Kidney tubule cell (primary cell): ENCODE measurements around the gene PDLIM1.
A peak's percentile ranks its signal among the peaks of the same experiment; 100 is the strongest.

Source experiments
- DNase-seq: peaks from one replicate; pipeline ENCODE4 v3.0.0-alpha.2; 2018; ENCODE audit warnings: low spot score

Gene PDLIM1

GRCh38 chr10:95314192-95314918 lies 23.6 kb upstream of the PDLIM1 start:
- DNase-seq, result no peak

GRCh38 chr10:95312986-95313495 lies 22.2 kb upstream of the PDLIM1 start:
- DNase-seq, result peak; percentile 46

- no peak for DNase-seq
Measured at GRCh38 chr10:95312257-95312656, 21.5 kb upstream of the PDLIM1 start.

GRCh38 chr10:95309958-95310357 lies 19.2 kb upstream of the PDLIM1 start:
- DNase-seq, result no peak

- peak; percentile 98 for DNase-seq
Measured at GRCh38 chr10:95308389-95309302, 17.8 kb upstream of the PDLIM1 start.

GRCh38 chr10:95306851-95307250 lies 16.0 kb upstream of the PDLIM1 start:
- DNase-seq, result no peak

- DNase-seq, result no peak
Measured at GRCh38 chr10:95306318-95306650, 15.5 kb upstream of the PDLIM1 start.

GRCh38 chr10:95305606-95306317 lies 15.0 kb upstream of the PDLIM1 start:
- no peak for DNase-seq

GRCh38 chr10:95304976-95305375 lies 14.2 kb upstream of the PDLIM1 start:
- DNase-seq, result no peak

- DNase-seq, result no peak
Measured at GRCh38 chr10:95304463-95304862, 13.7 kb upstream of the PDLIM1 start.

- DNase-seq, result no peak
Measured at GRCh38 chr10:95303950-95304349, 13.1 kb upstream of the PDLIM1 start.

GRCh38 chr10:95303535-95303934 lies 12.7 kb upstream of the PDLIM1 start:
- no peak for DNase-seq

GRCh38 chr10:95300022-95300539 lies 9.3 kb upstream of the PDLIM1 start:
- DNase-seq, result no peak

GRCh38 chr10:95297402-95297801 lies 6.6 kb upstream of the PDLIM1 start:
- DNase-seq, result no peak

- no peak for DNase-seq
Measured at GRCh38 chr10:95296764-95297163, 6.0 kb upstream of the PDLIM1 start.

- DNase-seq, result peak; percentile 91
Measured at GRCh38 chr10:95295031-95295755, 4.4 kb upstream of the PDLIM1 start.

- no peak for DNase-seq
Measured at GRCh38 chr10:95293631-95294030, 2.8 kb upstream of the PDLIM1 start.

GRCh38 chr10:95291365-95292039 lies 699 bp upstream of the PDLIM1 start:
- DNase-seq, result no peak

- DNase-seq, result no peak
Measured at GRCh38 chr10:95289921-95290421, 832 bp downstream of the PDLIM1 start.

GRCh38 chr10:95289003-95289920 lies 1.5 kb downstream of the PDLIM1 start:
- peak; percentile 46 for DNase-seq
